NCI-H82 treated with DMSO at 0.1 percent for 48 hours (cell line): ENCODE data around the gene SYAP1.
A peak's percentile ranks its signal among the peaks of the same experiment; 100 is the strongest.
"Not testable (repeated sequence)": the region's sequence is repeated elsewhere in the genome, so short reads cannot be mapped to it uniquely, and the experiment has no call there.

Source experiments
- DNase-seq: peaks from one replicate; lab custom pipeline; 2025; ENCODE audit not compliant: unreplicated experiment; lab: John Stamatoyannopoulos, UW

SYAP1 gene

DNA sequence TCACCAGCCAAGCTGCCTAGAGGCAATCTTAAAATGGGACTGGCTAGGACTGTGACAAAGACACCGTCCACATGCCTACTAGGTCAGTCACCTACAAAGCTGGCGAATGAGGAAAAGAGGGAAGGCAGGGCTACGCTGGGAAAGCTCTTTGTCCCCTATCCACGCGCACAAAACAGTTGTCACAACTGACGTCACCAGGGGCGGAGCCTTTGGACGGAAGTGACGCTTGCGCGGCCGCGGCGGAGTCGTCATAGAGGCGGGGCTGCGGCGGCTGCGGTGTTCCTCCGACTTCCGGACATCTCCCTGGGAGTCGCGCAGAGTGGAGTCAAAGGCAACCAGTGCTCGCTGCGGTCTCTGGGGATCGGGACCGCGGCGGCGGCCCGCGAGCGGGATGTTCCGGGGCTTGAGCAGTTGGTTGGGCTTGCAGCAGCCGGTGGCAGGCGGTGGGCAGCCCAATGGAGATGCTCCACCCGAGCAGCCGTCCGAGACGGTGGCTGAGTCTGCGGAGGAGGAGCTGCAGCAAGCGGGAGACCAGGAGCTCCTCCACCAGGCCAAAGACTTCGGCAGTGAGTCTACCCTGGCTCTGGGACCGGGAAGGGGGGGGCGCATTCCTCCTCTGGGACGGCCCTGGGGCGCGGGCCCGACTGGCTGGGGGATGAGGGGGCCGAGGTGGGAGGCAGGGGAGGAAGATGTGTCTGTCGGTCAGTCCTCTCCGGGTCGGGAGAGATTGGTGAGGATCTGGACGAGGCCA lies at the start of gene SYAP1:
SYAP1 (plus strand) TSS at position 279 of the 751 bp plus-strand sequence; CDS start at position 392, 113 bp downstream.
- DNase-seq, result peak; percentile 86

GRCh38 chrX:16671005-16671404 lies 48.4 kb upstream of the SYAP1 start:
- DNase-seq, result no peak

DNA sequence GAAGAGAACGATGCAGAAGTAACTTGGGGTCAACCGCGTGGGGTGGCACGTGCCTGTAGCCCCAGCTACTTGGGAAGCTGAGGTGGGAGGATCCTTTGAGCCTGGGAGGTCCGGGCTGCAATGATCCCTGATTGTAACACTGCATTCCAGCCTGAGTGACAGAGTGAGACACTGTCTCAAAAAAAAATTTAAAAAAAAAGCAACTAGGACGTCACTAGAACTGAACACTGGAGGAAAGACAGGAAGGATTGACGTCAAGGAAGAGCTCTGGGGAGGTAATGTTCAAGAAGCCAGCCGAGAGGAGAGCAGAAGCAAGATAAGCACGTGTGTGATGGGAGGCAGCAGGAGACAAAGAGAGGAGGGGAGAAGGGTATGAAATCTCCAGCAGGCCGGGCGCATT lies 40.7 kb upstream of the SYAP1 start:
- no peak for DNase-seq

DNA sequence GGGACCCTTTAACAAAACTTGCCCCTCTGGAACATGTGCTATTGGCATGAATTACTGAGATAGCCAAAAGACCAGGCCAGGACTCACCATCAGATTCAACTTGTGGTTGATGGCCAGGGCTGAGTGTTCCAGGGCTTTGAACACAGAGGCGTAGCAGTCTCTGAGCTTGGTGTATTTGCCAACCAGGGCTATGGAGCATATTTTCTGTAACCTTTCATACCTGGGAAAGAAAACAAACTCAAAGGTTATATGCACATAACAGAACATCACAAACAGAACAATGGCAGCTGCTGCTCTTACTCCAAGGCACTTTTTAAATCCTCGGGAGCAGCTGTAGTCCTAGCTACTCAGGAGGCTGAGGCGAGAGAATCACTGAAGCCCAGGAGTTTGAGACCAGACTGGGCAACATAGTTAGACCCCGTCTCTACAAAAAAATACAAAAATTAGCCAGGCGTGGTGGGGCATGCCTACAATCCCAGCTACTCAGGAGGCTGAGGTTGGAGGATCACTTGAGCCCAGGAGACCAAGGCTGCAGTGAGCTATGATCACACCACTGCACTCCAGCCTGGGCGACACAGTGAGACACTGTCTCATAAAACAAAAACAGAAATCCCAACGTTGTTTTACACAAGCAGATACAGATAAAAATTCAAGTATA lies 36.3 kb upstream of the SYAP1 start:
- no peak for DNase-seq

DNA sequence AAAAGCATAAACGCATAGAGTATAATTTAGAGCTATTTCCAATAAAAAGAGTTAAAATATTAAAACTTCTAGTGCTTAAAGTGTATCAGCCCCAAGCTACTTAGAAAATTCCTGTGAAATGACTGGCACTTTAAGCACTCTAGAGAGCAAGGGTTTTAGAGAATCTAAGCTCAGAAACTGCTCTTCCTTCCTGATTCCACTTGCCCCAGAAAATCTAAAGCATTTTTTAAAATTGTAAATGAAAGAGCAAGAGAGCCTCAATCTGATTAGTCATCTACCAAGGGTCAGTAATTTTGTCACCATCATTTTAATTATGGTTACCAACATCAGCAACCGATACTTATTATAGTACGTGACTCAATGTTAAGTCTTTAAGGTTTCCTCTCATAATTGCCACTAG lies 31.9 kb upstream of the SYAP1 start:
- no peak for DNase-seq

GRCh38 chrX:16695079-16695676 lies 24.2 kb upstream of the SYAP1 start:
- DNase-seq, result peak; percentile 13

DNA sequence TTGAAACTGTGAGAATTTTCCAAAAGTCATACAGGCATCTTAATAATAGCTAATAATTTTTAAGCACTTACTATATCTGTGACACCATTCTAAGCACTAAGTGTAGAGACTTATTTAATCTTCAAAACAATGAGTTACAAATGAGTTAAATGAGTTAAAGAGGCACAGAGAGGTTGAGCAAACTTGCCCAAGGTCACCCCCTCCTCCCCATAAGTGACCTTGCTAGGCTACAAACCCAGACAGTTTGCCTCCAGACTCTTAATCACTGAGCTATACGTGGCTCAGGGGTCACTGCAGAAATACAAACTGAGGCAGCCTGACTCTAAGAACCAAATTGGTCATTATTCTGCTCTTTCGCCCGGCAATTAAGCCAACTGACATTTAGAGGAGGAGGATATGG lies 22.5 kb upstream of the SYAP1 start:
- DNase-seq, result no peak

GRCh38 chrX:16699389-16699788 lies 20.0 kb upstream of the SYAP1 start:
- no peak for DNase-seq

DNA sequence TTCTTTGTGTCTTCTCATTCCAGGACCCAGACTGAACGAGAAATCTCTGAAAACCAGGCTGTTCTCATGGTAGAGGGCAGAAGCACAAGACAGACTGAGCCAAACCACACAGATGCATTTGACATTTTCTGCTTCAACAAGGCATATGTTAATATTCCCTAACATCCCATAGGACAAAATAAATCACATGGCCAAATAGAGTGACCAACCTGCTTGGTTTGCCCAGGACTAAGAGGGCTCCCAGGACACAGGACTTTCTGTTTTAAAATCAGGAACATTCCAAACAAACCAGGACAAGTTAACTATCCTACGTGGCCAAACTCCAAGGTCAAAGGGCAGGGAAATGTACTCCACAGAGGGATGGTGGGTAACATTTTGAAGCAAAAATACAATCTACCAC lies 18.7 kb upstream of the SYAP1 start:
- DNase-seq, result no peak

DNA sequence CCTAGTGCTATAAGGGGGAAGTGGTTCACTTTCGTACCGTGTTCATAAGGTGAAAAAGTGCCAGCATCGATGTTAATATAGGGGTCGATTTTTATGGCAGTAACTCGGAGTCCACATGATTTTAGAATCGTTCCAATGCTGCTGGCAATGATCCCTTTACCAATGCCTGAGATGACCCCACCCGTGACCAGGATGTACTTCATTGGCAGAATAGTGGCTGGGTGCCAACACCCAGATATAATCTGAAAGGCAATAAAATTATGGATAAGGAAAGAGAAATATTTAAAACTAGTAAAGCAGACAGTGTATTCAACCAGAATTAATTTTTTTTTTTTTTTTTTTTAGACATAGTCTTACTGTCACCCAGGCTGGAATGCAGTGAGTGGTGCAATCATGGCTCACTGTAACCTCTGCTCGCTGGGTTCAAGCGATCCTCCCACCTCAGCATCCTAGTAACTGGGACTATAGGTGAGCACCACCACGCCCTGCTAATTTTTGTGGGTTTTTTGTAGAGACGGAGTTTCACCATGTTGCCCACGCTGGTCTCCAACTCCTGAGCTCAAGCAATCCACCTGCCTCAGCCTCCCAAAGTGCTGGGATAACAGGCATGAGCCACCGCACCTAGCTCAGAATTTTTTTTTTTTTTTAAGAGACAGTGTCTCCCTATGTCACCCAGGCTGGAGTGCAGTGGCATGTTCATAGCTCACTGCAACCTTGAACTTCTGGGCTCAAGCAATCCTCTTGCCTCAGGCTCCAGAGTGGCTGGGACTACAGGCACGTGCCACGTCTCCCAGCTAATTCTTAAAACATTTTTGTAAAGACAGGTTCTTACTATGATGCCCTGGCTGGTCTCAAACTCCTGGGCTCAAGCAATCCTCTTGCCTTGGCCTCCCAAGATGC lies 16.5 kb upstream of the SYAP1 start:
- DNase-seq, result no peak

DNA sequence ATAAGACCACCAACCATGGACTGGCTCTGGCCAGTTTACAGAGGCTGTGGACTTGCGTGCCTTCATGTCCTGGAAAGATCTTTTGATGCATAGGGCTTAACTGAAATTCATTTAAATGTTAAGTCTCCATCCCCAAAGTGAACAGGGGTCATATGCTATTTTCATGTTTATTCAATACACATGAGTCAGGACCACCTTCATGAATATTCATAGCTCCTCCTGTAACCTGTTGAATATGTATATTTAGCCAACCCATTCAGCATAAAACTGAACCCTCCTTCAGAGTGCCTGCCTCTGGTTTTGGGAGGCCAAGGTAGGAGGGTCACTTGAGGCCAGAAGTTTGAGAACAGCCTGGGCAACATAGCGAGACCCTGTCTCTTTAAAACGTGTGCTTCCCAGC lies 14.0 kb upstream of the SYAP1 start:
- no peak for DNase-seq

- DNase-seq, result no peak
Observed at GRCh38 chrX:16708016-16708415, 11.4 kb upstream of the SYAP1 start.

DNA sequence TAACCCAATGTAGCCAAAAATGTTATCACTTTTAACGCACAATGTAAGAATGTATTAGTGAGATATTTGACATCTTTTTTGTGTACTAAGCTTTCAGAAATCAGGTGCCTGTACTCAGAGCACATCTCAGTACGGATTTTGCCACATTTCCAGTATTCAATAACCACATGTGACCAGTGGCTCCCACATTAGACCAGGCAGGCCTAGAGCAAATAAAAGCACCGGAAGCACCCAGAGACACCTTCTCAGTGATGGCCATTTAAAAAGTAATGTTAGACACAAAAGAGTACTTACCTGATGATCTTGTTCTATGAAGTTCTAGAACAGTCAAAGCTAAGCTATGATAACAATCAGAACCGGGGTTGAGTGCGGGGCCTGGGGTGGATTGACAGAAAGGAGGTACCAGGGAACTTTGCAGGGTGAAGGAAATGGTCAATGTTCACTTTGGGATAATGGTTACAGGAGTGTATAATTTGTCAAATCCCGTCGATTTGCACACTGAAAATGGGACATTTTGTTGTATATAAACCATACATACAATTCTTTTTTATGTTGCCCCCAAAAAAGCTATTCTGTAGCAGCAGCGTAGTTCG lies 8.1 kb upstream of the SYAP1 start:
- DNase-seq, result no peak

- no peak for DNase-seq
Observed at GRCh38 chrX:16711893-16712547, 7.4 kb upstream of the SYAP1 start.

GRCh38 chrX:16712548-16713155 lies 6.8 kb upstream of the SYAP1 start, which contains the start of gene CTPS2:
CTPS2 (minus strand) TSS chrX:16712669; CDS start chrX:16702902, 9,767 bp downstream.
- peak; percentile 2 for DNase-seq

DNA sequence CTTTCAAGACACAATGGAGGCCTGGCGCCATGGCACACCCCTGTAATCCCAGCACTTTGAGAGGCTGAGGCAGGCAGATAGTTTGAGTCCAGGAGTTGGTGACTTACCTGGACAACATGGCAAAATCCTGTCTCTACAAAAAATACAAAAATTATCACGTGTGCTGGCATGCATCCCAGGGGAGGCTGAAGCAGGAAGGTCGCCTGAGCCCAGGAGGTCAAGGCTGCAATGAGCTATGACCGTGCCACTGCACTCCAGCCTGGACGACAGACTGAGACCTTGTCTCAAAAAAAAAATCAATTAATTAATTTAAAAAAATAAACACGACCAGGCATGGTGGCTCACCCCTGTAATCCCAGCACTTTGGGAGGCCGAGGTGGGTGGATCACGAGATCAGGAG lies 4.9 kb upstream of the SYAP1 start:
- no peak for DNase-seq

GRCh38 chrX:16715638-16716037 lies 3.8 kb upstream of the SYAP1 start:
- not testable (repeated sequence) for DNase-seq

GRCh38 chrX:16716451-16716850 lies 3.0 kb upstream of the SYAP1 start:
- DNase-seq, result not testable (repeated sequence)

GRCh38 chrX:16718824-16719333 lies 533 bp upstream of the SYAP1 start:
- no peak for DNase-seq

DNA sequence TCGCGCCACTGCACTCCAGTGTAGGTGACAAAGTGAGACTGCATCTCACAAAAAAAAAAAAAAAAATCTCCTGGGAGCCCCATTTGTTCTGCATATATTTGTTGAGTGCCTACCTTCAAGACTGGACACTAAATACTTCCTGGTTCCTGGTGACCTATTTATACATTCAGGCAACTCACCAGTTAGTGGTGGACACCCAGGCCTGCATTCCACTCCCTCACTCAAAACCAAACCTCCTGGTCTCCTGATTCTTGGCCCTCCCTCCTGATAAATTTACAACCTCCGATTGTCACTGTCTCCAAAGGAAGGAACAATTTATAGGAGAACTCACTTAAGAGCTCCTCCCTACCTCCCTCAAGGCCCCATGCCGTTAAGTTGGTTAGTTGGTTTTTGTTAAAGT lies 3.1 kb downstream of the SYAP1 start:
- no peak for DNase-seq
